Measurements from ENCODE around the gene DAGLA.

Gene DAGLA

DNA sequence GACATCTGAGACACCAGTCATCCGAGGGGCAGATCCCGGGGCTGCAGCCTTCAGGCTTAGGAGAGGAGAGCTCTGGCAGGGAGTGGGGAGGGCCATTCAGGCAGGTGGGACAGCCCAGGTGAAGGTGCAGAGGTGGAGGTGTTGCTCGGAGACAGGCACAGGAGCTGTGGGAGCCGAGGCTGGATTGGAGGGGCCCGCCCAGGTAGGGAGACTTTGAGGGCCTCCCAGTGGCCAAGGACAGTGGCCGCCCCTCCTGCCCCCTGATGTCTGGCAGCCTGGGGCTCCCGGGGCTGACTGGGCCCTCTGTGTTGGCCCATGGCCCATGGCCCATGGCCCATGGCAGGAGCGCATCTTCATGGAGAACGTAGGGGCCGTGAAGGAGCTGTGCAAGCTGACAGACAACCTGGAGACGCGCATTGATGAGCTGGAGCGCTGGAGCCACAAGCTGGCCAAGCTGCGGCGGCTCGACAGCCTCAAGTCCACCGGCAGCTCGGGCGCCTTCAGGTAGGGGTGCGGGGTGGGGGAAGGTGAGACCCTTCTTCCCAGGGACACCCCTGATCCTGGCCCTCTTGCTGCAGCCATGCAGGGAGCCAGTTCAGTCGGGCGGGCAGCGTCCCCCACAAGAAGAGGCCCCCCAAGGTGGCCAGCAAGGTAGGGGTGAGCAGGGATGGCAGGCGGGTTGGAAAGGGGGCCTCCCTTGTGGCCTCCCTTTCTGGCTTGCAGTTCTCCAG lies 98.9 kb downstream of the DAGLA start:
- DNase-seq (ENCODE audit: low read depth in 2 of 2), result no peak

DNA sequence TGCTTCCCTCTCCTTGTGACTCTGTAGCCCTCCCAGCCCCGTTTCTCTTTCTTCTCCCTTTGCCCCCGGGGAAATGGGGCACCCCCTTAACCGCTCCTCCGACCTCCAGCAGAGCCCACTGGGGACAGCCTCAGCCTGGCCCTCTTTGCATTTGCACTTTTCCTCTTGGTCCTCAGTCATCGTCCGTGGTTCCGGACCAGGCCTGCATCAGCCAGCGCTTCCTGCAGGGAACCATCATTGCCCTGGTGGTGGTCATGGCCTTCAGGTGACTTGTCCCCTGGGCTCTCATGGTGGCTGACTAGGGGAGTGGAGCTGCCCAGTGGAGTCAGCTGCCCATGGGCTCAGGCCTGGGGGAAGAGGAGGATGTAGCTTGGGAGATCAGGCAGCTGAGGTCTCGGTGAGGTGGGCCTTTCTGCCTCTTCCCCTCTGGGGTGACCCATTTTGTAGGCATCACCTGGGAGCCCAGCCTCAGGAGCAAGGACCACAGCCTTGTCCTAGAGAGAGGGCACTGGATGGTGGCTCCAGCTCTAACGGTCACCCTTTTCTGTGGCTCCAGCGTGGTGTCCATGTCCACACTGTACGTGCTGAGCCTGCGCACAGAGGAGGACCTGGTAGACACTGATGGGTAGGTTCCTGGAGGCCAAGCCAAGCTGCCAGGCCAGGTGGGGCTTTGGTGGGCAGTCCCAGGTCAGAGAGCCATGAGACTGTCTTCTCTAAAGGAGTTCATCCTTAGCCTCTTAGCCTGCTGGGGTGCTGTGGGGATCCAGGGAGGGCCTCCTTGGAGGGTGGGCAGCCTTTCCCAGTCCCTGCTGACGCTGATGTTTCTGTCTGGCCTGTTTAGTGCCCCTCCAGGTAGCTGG lies 99.7 kb downstream of the DAGLA start:
- no peak for DNase-seq (ENCODE audit: low read depth in 2 of 2)

DNA sequence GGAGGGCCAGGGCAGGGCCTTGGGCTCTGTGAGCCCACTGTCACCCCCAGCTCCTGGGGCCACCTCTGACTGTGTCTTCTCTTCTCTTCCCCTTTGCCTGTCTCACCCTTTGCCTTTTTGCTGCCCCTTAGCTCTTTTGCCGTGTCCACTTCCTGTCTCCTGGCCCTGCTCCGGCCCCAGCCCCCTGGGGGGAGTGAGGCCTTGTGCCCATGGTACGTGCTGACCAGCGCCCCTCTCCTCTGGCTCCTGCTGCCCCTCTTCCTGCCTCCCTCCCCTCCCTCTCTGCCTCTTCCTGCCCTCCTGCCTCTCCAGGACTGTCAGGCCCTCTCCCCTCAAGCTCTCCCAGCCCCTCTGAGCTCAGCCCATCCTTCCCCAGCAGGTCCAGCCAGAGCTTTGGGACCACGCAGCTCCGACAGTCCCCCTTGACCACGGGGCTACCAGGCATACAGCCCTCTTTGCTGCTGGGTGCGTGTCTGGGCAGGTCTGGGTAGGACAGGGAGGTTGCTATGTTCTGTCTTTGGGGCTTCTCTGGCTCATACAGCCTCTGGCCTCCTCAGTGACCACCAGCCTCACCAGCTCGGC lies 100.5 kb downstream of the DAGLA start:
- no peak for DNase-seq (ENCODE audit: low read depth in 2 of 2)

DNA sequence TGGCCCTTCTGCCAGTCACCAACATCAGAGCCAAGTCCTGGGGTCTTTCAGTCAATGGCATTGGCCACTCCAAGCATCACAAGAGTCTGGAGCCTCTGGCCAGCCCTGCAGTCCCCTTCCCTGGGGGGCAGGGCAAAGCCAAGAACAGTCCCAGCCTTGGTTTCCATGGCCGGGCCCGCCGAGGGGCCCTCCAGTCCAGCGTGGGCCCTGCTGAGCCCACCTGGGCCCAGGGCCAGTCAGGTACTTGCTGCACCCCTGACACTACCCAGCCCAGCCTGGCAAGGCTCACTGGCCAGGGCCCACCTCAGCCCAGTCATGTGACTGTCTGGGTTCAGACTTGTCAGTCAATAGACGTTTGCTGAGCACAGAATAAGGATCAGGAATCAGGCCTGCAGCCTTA lies 101.4 kb downstream of the DAGLA start:
- no peak for DNase-seq (ENCODE audit: low read depth in 2 of 2)

DNA sequence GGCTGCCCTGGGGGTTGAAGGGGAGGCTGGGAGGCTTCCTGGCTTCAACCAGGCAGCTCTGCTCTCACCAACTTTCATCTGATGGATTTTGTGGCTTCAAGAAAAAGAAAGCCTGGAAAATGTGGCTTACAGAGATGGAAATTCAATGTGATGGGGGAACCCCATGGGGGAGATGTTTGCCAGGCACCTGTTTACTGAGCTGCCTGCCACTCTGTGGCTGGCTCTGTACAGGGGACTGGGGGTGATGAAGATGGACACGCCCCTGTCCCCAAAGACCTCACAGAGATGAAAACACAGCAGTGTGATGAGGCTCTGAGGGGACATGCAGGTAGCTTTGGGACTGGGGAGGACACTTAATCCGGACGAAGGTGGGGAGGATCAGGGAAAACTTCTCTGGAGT lies 102.1 kb downstream of the DAGLA start:
- no peak for DNase-seq (ENCODE audit: low read depth in 2 of 2)

DNA sequence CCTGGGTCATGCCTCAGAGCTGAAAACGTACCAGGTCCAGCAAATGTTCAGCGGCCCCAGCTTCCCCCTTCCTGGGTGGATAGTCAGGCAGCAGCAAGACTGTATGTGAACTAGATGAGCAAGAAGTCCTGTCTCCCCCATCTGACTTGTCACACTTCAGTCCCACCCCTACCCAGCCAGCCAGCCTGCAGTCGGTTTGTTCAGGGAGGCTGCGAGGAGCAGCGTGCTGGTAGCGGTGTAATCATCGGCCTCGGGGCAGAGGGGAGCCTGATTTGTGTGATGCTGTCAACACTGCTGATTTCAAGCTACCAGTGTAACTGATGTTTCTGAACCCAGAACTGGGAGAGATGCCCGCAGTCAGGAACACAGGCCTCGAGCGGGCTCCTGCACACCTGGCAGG lies 102.7 kb downstream of the DAGLA start:
- DNase-seq (ENCODE audit: low read depth in 2 of 2), result no peak

DNA sequence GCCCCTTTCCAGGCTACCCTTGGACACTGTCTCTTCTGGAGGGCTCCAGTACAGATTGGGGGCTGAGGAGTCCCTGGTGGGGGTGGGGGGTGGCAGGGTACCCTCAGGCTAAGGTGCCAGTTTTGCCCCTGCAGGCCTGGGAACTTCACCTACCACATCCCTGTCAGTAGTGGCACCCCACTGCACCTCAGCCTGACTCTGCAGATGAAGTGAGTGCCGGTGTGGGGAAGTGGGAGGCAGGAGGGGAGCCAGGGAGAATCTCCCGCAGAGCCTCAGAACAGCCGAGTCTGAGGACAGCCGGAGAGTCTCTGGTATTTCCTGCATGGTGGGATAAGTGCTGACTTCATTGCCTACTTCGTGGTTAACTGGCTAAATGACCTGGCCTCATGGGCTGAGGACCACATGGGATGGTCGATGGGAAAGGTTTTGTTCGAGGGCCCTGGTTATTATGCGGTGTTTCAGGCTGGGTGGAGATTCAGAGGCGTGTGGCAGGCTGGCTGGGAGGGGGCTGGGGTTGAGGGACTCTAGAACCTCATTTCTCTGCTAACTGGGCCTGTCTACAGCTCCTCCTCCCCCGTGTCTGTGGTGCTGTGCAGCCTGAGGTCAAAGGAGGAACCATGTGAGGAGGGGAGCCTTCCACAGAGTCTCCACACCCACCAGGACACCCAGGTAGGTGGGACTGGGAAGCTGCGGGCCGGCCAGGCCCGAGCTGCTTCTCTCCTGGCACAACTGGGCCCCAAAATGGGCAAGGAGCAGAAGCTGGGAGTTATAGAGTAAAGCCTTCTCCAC lies 103.7 kb downstream of the DAGLA start:
- no peak for DNase-seq (ENCODE audit: low read depth in 2 of 2)

DNA sequence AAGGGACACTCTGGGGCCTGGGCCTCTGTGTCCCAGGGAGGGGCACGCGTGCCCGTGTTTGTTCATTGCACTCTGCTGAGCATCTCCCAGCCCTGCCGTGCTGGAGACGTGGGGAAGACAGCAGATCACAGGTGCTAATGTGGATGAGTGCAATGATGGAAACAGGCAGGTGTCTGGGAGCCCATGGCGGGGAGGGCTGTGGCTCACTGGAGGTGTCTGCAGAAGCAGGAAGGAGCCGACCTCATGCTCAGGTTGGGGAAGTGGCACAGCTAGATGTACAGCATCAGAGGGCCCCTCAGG lies 104.3 kb downstream of the DAGLA start:
- no peak for DNase-seq (ENCODE audit: low read depth in 2 of 2)

DNA sequence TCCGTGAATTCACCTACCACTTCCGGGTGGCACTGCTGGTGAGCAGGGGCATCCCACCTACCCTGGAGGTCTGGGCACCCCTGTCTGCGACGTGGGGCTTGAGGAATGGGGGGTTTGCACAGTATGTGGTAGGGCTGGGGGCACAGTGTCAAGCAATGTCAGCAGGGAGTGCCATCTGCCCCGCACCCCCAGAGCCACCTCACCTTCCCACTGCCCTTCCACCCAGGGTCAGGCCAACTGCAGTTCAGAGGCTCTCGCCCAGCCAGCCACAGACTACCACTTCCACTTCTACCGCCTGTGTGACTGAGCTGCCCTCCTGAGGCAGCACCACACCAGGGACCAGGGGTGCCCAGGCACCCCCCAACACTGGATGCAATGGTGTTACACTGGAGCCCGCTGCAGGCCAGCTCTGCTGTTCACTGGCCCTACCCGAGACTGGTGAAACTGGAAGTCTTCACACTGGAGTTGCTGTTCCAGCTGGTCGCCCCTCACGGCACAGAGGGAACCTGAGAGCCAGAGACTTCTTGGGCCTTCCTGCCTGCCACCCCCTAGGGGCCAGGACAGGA lies 105.7 kb downstream of the DAGLA start:
- no peak for DNase-seq (ENCODE audit: low read depth in 2 of 2)

DNA sequence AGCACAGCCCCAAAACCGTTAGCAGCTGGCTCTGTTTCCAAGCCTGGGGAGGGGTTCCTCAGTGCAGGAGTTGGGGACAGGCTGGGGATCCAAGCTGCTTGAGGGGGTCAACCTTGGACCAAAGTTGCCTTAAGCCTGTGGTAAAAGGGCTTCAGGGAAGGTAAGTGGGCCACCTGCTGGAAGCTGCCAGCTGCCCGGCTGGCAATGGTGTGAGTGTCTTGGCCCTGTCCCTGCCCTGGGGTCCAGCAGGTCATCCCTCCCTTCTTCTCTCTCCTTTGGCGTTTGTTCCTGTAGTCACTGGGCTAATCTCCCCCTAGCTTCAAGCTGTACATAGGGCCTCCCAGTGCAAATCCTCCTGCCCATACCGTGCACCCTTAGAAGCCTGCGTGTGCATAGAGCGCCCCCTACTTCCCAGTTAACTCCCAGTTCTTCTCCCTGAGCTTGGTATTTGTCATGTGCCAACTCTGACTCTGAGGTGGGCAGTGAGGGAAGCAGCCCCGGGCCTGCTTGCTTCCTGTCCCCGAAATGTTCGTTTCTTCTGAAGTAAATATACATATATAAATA lies 107.8 kb downstream of the DAGLA start:
- no peak for DNase-seq (ENCODE audit: low read depth in 2 of 2)

DNA sequence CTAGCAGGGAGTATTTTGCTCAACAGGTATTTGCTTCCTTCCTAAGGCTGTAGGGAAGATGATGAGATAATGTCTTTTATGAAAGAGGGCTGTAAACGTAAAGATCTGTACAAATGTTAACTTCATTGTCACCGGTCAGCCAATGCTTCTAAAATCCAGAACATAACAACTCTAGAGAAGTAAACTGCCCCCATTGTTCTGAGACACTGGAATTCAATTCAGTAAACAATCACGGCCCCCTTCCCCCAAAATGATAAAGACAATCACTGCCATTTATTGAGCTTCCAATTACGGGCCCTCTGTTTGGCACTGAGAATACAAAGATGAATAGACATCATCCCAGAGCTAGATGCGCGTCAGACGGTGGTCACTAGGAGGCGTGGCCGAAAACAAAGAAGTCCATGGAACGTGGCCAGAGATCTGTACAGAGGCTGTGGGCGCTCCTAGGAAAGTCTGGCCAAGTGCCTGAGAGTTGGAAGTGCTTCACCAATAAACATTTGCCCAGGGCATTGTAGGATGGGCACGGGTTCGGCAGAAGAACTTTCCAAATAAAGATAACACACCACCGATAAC lies 111.6 kb downstream of the DAGLA start:
- peak; percentile 56 for DNase-seq (ENCODE audit: low read depth in 2 of 2)

DNA sequence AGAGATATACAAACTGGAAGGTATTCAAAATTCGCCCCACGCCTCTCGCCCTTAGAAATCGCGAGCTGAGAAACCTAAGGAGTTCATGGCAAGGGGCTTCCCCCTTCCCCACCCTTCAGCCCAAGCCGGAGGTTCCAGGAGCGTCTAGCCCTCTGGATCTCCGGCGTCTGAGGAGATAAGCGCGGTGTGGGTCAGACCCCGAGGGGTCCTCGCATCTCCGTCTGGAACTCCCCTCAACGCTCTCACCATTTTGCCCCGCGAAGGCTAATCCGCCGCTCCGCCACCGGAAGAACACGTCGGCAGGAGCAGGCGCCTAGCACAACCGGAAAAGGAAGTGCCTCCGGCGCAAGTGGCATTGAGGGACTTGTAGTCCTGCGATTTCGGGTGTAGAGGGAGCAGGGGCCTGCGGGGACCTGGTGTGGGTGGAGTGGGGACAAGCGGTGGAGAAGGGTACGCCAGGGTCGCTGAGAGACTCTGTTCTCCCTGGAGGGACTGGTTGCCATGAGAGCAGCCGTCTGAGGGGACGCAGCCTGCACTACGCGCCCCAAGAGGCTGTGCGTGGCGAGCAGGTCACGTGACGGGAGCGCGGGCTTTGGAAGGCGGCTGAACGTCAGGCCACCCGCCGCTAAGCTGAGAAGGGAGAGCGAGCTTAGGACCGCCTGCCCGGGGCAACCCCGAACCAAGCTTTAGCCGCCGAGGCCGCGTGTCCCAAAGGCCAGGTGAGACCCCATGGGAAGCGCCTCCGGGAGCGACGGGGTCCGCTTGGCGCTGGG lies 112.3 kb downstream of the DAGLA start, which contains the start of the genes FEN1 and TMEM258:
FEN1 (plus strand) TSS at position 602 of the 773 bp plus-strand sequence. CDS start 2,451 bp downstream, outside the sequence.
TMEM258 (minus strand) TSS at position 290 of the 773 bp plus-strand sequence; CDS start at position 249, 41 bp downstream.
- DNase-seq (ENCODE audit: low read depth in 2 of 2), result peak; percentile 74 to 76

DNA sequence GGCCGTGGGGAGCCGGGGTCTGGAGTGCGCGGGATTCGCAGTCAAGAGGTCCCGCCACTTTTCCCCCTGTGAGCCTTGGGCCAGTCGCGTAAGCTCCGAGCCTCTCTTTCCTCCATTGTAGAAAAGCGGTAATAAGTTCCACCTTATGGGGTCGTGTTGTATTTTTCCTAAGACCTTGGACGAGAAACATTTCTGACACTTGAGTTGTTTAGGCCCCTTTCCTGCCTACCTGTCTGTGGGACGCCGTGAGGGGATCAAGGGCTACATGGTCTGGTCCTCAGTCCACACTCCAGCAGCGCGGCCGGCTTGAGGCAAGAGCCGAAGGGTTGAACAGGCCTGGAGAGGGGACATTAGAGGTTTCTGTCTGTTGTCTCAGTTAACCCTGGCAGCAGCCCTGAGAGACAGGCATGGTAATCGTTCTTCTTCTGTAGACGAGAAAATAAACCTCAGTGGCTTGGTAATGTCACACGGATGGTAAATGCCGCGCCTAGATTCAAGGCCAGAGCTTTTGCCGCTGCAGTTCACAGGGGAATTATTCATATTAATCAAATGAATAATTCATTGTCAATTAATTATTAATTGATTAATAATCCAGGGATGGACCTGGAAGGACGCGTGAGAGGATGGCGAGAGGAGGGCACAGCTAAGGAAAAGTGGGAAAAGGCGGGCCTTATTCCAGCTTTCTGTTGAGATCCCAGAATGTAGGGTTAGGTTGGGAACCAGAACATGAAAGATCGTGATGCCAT lies 113.1 kb downstream of the DAGLA start:
- no peak for DNase-seq (ENCODE audit: low read depth in 2 of 2)

DNA sequence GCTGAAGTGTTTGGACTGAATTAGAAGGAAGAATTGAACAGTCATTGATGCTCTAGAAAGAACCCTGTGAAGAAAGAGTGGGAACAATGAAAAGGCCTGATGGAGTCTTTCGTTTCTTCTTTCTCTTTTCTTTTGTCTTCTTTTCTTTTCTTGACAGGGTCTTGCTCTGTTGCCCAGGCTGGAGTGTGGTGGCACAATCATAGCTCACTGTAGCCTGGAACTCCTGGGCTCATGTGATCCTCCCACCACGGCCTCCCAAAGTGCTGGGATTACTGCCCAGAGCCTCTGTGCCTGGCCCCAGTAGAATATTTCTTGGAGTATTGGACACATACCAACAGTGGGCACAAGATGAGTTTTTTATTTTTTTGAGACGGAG lies 113.6 kb downstream of the DAGLA start:
- no peak for DNase-seq (ENCODE audit: low read depth in 2 of 2)

DNA sequence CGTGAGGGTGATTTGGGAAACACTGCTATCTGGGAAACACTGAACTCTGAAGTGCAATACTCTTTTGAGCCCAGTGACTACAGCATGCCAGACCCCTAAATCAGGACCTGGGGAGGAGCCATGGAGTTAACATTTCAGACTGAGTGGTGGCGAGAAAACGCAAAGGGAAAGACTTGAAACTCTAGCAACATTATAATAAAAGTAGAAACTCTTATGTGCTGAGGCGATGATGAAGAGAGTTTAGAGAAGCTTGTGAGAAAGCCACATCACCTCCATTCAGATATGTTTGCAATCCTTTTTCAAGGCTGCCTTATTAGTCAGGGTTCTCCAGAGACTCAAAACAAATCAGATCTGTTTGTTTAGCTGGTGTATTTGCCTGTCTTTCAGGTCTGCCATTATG lies 114.4 kb downstream of the DAGLA start:
- no peak for DNase-seq (ENCODE audit: low read depth in 2 of 2)

DNA sequence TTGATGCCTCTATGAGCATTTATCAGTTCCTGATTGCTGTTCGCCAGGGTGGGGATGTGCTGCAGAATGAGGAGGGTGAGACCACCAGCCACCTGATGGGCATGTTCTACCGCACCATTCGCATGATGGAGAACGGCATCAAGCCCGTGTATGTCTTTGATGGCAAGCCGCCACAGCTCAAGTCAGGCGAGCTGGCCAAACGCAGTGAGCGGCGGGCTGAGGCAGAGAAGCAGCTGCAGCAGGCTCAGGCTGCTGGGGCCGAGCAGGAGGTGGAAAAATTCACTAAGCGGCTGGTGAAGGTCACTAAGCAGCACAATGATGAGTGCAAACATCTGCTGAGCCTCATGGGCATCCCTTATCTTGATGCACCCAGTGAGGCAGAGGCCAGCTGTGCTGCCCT lies 115.3 kb downstream of the DAGLA start:
- DNase-seq (ENCODE audit: low read depth in 2 of 2), result no peak

DNA sequence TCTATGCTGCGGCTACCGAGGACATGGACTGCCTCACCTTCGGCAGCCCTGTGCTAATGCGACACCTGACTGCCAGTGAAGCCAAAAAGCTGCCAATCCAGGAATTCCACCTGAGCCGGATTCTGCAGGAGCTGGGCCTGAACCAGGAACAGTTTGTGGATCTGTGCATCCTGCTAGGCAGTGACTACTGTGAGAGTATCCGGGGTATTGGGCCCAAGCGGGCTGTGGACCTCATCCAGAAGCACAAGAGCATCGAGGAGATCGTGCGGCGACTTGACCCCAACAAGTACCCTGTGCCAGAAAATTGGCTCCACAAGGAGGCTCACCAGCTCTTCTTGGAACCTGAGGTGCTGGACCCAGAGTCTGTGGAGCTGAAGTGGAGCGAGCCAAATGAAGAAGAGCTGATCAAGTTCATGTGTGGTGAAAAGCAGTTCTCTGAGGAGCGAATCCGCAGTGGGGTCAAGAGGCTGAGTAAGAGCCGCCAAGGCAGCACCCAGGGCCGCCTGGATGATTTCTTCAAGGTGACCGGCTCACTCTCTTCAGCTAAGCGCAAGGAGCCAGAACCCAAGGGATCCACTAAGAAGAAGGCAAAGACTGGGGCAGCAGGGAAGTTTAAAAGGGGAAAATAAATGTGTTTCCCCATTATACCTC lies 115.8 kb downstream of the DAGLA start:
- DNase-seq (ENCODE audit: low read depth in 2 of 2), result no peak

Data from fibroblast of skin of left biceps (primary cell).